ENCODE results near the gene CTSO.

The CTSO gene

DNA sequence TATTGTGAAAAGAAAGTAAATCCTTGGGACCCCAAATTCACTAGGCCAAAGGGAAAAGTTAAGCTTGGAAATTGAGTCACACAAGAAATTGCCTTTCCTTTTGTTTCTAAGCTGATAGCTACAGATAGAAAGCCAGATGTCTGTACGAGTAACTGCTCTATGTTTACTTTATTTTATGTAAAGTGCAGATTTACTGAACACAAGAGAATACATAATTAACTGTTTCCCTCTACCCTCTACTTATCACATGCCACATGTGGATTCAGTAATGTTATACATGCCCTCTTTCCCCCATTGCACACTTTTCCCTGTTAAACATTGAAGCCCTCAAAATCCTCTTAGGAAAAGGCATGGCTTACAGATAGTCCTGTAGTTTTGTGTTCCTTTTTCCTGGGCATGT lies 66.6 kb downstream of the CTSO start:
- intact Hi-C loops (cut with micrococcal nuclease): no loop called here
- H3K36me3 Mint-ChIP-seq (ENCODE audit: low read depth): no peaks in the 10 kb centered on the region
- H3K27ac Mint-ChIP-seq: no peak overlapping the region
- peaks cover 17% of the 10 kb centered on the region for H3K9me3 Mint-ChIP-seq
- no peaks in the 10 kb centered on the region for H3K4me1 Mint-ChIP-seq (ENCODE audit: low read depth)
- no peak overlapping the region for H3K4me3 Mint-ChIP-seq
- no peaks in the 10 kb centered on the region for H3K27me3 Mint-ChIP-seq

DNA sequence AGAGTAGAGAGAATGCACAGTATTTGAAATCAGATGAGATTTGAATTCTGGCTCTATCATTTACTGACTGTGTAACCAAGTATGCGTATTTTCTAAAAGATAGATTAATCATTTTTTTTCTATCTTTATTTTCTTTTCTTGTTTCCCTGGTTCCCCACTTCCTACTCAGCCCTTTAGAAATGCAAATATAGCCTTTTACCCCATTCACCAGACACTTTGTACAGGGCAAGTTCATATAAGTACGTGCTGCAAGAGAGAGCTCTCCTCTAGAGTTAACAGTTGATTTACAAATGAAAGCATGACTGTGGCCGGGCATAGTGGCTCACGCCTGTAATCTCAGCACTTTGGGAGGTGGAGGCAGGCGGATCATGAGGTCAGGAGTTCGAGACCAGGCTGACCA lies 68.0 kb downstream of the CTSO start:
- no peaks in the 10 kb centered on the region for H3K36me3 Mint-ChIP-seq (ENCODE audit: low read depth)
- intact Hi-C loops (cut with micrococcal nuclease): no loop called here
- H3K4me3 Mint-ChIP-seq: no peak overlapping the region

DNA sequence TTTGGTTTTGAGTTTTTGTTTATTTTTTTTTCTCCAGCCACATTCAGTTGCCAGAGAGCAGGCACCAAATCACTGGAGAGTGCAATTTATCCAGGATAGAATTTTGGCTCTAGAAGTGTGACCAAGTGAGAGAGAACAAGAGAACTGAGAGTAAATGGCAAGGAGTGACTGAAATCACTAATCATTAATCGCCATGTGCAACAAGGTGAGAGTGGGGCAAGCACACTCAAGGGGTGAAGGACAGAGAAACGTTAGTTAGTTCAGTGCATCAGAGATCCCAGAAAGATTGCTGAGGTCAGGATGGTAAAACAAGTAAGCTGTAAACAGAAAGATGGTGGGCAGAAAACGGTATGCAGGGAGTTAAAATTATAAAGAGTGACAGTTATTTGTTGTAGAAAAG lies 69.8 kb downstream of the CTSO start:
- intact Hi-C loops (cut with micrococcal nuclease): no loop called here
- Mint-ChIP-seq H3K4me3 (no peak overlapping the region), H3K9me3 (no peaks in the 10 kb centered on the region), H3K4me1 (ENCODE audit: low read depth) (no peaks in the 10 kb centered on the region), H3K36me3 (ENCODE audit: low read depth) (no peaks in the 10 kb centered on the region), H3K27me3 (no peaks in the 10 kb centered on the region), H3K27ac (no peak overlapping the region)

More for the DNA sequence above, 68.0 kb downstream of the CTSO start:
- Mint-ChIP-seq H3K4me1 (ENCODE audit: low read depth) (no peaks in the 10 kb centered on the region), H3K9me3 (peaks cover 3% of the 10 kb centered on the region), H3K27me3 (no peaks in the 10 kb centered on the region), H3K27ac (no peak overlapping the region)

DNA sequence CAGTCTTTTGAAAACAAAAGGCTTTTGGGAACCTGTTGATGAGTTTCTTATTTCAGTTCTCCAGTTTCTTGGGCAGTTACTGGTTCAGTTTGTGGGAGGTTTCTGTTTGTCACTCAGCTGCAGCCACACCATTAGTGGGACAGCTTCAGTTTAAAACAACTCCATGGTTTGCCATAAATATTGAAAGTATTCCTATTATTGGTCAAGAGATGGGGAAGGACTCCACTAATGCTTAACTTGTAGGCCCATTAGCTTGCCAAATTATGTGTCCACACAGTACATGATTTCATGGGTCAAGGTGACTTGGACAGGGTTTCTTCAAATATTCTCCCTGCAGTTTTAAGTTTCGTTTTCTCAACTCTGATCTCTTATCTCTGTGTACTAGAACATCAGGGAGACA lies 72.1 kb downstream of the CTSO start:
- H3K36me3 Mint-ChIP-seq (ENCODE audit: low read depth): no peaks in the 10 kb centered on the region
- H3K27me3 Mint-ChIP-seq: no peaks in the 10 kb centered on the region
- H3K4me3 Mint-ChIP-seq: no peak overlapping the region
- intact Hi-C loops (cut with micrococcal nuclease): no loop called here
- peaks cover 19% of the 10 kb centered on the region for H3K9me3 Mint-ChIP-seq
- no peak overlapping the region for H3K27ac Mint-ChIP-seq
- H3K4me1 Mint-ChIP-seq (ENCODE audit: low read depth): no peaks in the 10 kb centered on the region

DNA sequence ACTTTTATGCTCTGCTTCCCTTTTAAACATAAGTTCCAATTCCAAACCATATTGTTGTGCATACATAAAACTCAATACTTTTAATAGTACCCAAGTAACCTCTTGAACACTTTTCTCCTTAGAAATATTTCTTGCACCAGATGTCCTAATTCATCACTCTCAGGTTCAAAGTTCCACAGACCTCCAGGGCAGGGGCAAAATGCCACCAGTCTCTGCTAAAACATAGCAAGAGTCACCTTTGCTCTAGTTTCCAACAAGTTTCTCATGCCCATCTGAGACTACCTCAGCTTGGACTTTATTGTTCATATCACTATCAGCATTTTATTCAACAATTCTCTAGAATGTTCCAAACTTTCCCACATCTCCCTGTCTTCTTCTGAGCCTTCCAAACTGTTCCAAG lies 73.9 kb downstream of the CTSO start:
- intact Hi-C loops (cut with micrococcal nuclease): no loop called here
- H3K27ac Mint-ChIP-seq: no peak overlapping the region
- H3K4me3 Mint-ChIP-seq: no peak overlapping the region
- H3K4me1 Mint-ChIP-seq (ENCODE audit: low read depth): no peaks in the 10 kb centered on the region
- H3K27me3 Mint-ChIP-seq: no peaks in the 10 kb centered on the region
- peaks cover 19% of the 10 kb centered on the region for H3K9me3 Mint-ChIP-seq
- H3K36me3 Mint-ChIP-seq (ENCODE audit: low read depth): no peaks in the 10 kb centered on the region

DNA sequence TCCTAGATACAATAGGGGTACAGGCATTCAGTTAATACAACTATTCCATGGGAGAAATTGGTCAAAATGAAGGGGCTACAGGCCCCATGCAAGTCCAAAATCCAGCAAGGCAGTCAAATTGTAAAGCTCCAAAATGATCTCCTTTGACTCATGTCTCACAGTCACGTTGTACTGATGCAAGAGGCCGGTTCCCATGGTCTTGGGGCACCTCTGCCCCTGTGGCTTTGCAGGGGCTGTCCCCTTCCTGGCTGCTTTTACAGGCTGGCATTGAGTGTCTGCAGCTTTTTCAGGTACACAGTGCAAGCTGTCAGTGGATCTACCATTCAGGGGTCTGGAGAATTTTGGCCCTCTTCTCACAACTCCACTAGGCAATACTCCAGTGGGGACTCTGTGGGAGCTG lies 75.1 kb downstream of the CTSO start:
- H3K9me3 Mint-ChIP-seq: peaks cover 19% of the 10 kb centered on the region
- no peak overlapping the region for H3K27ac Mint-ChIP-seq
- H3K27me3 Mint-ChIP-seq: no peaks in the 10 kb centered on the region

DNA sequence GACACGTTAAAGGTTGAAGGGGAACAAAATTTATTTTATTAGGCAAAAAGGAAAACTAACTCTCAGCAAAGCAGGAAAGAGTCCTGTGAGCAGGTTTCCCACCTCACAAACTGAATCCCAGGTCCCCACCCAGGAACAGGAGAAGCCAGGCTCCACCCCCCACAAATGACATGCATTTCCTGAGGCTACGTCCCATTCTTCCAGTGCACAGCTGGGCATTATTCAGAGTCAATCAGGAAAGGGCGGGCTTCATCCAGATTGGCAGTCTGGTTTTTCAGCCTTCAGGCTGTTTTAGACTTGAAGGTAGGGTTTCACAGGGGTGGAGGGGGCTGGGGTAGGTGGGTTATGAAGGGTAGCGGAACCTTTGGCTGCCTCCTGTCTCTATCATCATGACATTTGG lies 75.7 kb downstream of the CTSO start:
- no peak overlapping the region for H3K4me3 Mint-ChIP-seq
- H3K27me3 Mint-ChIP-seq: no peaks in the 10 kb centered on the region
- no peaks in the 10 kb centered on the region for H3K4me1 Mint-ChIP-seq (ENCODE audit: low read depth)
- H3K9me3 Mint-ChIP-seq: peaks cover 19% of the 10 kb centered on the region
- intact Hi-C loops (cut with micrococcal nuclease): no loop called here
- no peaks in the 10 kb centered on the region for H3K36me3 Mint-ChIP-seq (ENCODE audit: low read depth)
- no peak overlapping the region for H3K27ac Mint-ChIP-seq

More for the DNA sequence above, 75.1 kb downstream of the CTSO start:
- no peaks in the 10 kb centered on the region for H3K36me3 Mint-ChIP-seq (ENCODE audit: low read depth)
- intact Hi-C loops (cut with micrococcal nuclease): no loop called here
- H3K4me1 Mint-ChIP-seq (ENCODE audit: low read depth): no peaks in the 10 kb centered on the region
- H3K4me3 Mint-ChIP-seq: no peak overlapping the region

DNA sequence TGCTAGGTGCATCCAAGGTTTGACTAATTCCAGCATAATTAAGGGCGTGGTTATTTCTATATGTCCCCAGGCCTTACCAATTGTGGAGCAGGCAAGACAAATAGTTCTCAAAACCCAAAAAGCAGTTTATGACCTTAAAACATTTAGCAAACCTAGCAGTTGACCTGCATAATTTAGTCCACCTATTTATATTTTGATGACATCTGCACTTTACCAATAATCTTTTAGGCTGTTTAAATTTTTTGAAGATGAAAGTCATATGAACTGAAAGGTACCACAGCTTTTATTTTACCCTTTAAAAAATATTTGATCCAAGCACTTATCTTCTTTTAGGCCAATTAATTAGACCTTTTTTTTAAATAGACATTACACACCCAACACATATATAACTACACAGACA lies 77.8 kb downstream of the CTSO start:
- Mint-ChIP-seq H3K9me3 (peaks cover 19% of the 10 kb centered on the region), H3K4me1 (ENCODE audit: low read depth) (no peaks in the 10 kb centered on the region), H3K27ac (no peak overlapping the region), H3K27me3 (no peaks in the 10 kb centered on the region), H3K4me3 (no peak overlapping the region), H3K36me3 (ENCODE audit: low read depth) (no peaks in the 10 kb centered on the region)
- intact Hi-C loops (cut with micrococcal nuclease): no loop called here
